IMR-90 (cell line): ENCODE measurements around the gene CASP2.

ENCODE experiments used
- CEBPB ChIP-seq: IDR thresholded peaks from 2 replicates; pipeline ENCODE4 v1.6.1; 2012; ENCODE audit warnings: low read depth, low read length, improper control_type of control experiment
- CHD1 ChIP-seq: IDR thresholded peaks from 2 replicates; pipeline ENCODE4 v1.6.1; 2012; ENCODE audit warnings: low read depth, low read length, improper control_type of control experiment
- CTCF ChIP-seq: conservative IDR thresholded peaks from 2 replicates; pipeline ENCODE4 v1.5.1; 2012; ENCODE audit warnings: mild to moderate bottlenecking, low read depth, low read length, improper control_type of control experiment
- ELK1 ChIP-seq: fragments of 150-350 bp; IDR thresholded peaks from 2 replicates; pipeline ENCODE4 v1.6.1; 2016; ENCODE audit warnings: low read depth, mild to moderate bottlenecking, low read length, moderate library complexity, borderline replicate concordance
- MXI1 ChIP-seq: IDR thresholded peaks from 2 replicates; pipeline ENCODE4 v1.6.1; 2012; ENCODE audit warnings: low read depth, mild to moderate bottlenecking, low read length, moderate library complexity, borderline replicate concordance
- NFE2L2 ChIP-seq: fragments of 150-350 bp; IDR thresholded peaks from 2 replicates; pipeline ENCODE4 v1.6.1; 2016; ENCODE audit warnings: low read depth, mild to moderate bottlenecking, low read length
- POLR2A ChIP-seq: IDR thresholded peaks from 2 replicates; pipeline ENCODE4 v1.6.1; 2012; ENCODE audit warnings: mild to moderate bottlenecking, low read depth, low read length
- RAD21 ChIP-seq: IDR thresholded peaks from 2 replicates; pipeline ENCODE4 v1.6.1; 2012; ENCODE audit warnings: low read length, improper control_type of control experiment
- RFX5 ChIP-seq: IDR thresholded peaks from 2 replicates; pipeline ENCODE4 v1.8.0; 2012; ENCODE audit warnings: low read depth, mild to moderate bottlenecking, low read length, moderate library complexity
- USF2 ChIP-seq: fragments of 150-350 bp; IDR thresholded peaks from 2 replicates; pipeline ENCODE4 v1.6.1; 2017; ENCODE audit warnings: mild to moderate bottlenecking, antibody characterized with exemption, low read length, low read depth

GRCh38 chr7:143247372-143247771 is 40.8 kb upstream of the CASP2 start:
- no peak for TF ChIP-seq CTCF
- no peak for TF ChIP-seq MXI1
- no peak for TF ChIP-seq USF2
- no peak for TF ChIP-seq CHD1
- no peak for TF ChIP-seq POLR2A
- TF ChIP-seq RAD21: no peak
- no peak for TF ChIP-seq RFX5
- TF ChIP-seq CEBPB: no peak
- TF ChIP-seq ELK1: no peak
- TF ChIP-seq NFE2L2: no peak
